HCT116 (cell line): Measurements from ENCODE around the gene ECE2.

Experiments
- EZH2 ChIP-seq: fragments of 200-600 bp; sonication (generic); IDR thresholded peaks from 2 replicates; pipeline ENCODE4 v1.6.1; 2017; ENCODE audit warnings: antibody characterized with exemption, mixed run types
- POLR2A ChIP-seq: IDR thresholded peaks from 2 replicates; pipeline ENCODE4 v1.7.0; 2011; ENCODE audit warnings: borderline replicate concordance; ENCODE audit not compliant: insufficient read depth, insufficient read length; ENCODE audit errors: extremely low read depth
- SIN3A ChIP-seq: IDR thresholded peaks from 2 replicates; pipeline ENCODE4 v1.6.1; 2012; ENCODE audit warnings: low read depth
- TF ChIP-seq, protein P1 (sequence below): IDR thresholded peaks from 2 replicates; pipeline ENCODE4 v1.6.1; 2012; ENCODE audit warnings: low read depth

DNA sequence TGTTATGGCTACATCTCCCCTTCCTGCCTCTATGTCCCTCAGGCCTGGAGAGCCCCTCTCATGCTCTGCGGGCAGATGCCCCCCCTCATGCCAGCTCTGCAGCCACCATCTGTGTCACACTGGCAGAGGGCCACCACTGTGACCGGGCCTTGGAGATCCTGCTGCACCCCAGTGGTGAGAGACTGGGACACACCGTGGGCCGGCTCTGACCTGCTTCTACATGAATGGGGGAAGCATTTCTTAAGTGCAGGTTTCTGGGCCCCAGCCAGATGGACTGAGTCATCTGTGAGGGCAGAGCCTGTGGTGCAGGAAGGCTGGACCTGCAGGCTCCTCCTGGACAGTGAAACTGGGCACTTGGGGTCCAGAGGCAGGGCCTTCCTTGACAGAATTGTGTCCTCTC is 41.6 kb upstream of the ECE2 start:
- TF ChIP-seq, protein P1, sequence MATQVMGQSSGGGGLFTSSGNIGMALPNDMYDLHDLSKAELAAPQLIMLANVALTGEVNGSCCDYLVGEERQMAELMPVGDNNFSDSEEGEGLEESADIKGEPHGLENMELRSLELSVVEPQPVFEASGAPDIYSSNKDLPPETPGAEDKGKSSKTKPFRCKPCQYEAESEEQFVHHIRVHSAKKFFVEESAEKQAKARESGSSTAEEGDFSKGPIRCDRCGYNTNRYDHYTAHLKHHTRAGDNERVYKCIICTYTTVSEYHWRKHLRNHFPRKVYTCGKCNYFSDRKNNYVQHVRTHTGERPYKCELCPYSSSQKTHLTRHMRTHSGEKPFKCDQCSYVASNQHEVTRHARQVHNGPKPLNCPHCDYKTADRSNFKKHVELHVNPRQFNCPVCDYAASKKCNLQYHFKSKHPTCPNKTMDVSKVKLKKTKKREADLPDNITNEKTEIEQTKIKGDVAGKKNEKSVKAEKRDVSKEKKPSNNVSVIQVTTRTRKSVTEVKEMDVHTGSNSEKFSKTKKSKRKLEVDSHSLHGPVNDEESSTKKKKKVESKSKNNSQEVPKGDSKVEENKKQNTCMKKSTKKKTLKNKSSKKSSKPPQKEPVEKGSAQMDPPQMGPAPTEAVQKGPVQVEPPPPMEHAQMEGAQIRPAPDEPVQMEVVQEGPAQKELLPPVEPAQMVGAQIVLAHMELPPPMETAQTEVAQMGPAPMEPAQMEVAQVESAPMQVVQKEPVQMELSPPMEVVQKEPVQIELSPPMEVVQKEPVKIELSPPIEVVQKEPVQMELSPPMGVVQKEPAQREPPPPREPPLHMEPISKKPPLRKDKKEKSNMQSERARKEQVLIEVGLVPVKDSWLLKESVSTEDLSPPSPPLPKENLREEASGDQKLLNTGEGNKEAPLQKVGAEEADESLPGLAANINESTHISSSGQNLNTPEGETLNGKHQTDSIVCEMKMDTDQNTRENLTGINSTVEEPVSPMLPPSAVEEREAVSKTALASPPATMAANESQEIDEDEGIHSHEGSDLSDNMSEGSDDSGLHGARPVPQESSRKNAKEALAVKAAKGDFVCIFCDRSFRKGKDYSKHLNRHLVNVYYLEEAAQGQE = no peak
- TF ChIP-seq POLR2A (no peak), EZH2 (no peak), SIN3A (no peak)
